A549 (cell line): ENCODE measurements around the gene CSTF3. TPM values are rescaled to one million over a fixed set of nuclear protein-coding genes. Genes with fewer than 3 reads are reported as not detected.
A peak's percentile ranks its signal among the peaks of the same experiment; 100 is the strongest.

Source experiments
- ATAC-seq, 2 experiments: fragments of 200-7000 bp in 1 of 2; fragments of >200 bp in 1 of 2; cut with Nextera tagmentation in 1 of 2; cut with Tn5 transposase in 1 of 2; 3 replicates each; pipeline versions ENCODE4 v1.8.0 to v1.9.1; 2018 to 2020; ENCODE audit warnings: mild to moderate bottlenecking in 1 of 2, moderate library complexity in 1 of 2
- CTCF ChIA-PET: fragments of 300-600 bp; sonication (Branson Sonifier 250); formaldehyde crosslinking; extraction: SDS; loops from one replicate; lab custom pipeline; 2021; ENCODE audit warnings: antibody characterized with exemption, inconsistent platforms; lab: Yijun Ruan, JAX
- POLR2A ChIA-PET: fragments of 350-600 bp; formaldehyde crosslinking; extraction: SDS; loops from one replicate; lab custom pipeline; 2021; ENCODE audit warnings: antibody characterized with exemption, inconsistent platforms; lab: Yijun Ruan, JAX
- DNase-seq, 2 experiments: peaks; one replicate each; pipeline versions ENCODE4 v3.0.0 to v3.0.0-alpha.2; 2011 to 2016; ENCODE audit warnings: low read depth in 1 of 2, low spot score in 1 of 2
- FAIRE-seq: peaks from 2 replicates; lab custom pipeline; 2011; peaks lifted over from hg19 to GRCh38; lab: Jason Lieb, UNC
- H3K27ac ChIP-seq, 2 experiments: fragments of >200 bp; sonication (Bioruptor Twin); formaldehyde crosslinking; 3 replicates each; pipeline ENCODE4 v1.5.1; 2016 to 2017
- H3K4me1 ChIP-seq: fragments of >200 bp; sonication (Bioruptor Twin); formaldehyde crosslinking; 3 replicates; pipeline ENCODE4 v1.6.1; 2016
- H3K4me2 ChIP-seq: fragments of >200 bp; sonication (Bioruptor Twin); formaldehyde crosslinking; 3 replicates; pipeline ENCODE4 v1.6.1; 2016
- H3K4me3 ChIP-seq: fragments of >200 bp; sonication (Bioruptor Twin); formaldehyde crosslinking; 3 replicates; pipeline ENCODE4 v1.5.1; 2016
- H3K9me3 ChIP-seq: fragments of >200 bp; sonication (Bioruptor Twin); formaldehyde crosslinking; 3 replicates; pipeline ENCODE4 v1.6.1; 2016
- BHLHE40 ChIP-seq: IDR thresholded peaks from 2 replicates; pipeline ENCODE4 v1.6.1; 2012; ENCODE audit warnings: low read depth, low read length, inconsistent platforms
- CHD4 ChIP-seq: fragments of 200-600 bp; sonication (generic); IDR thresholded peaks from 2 replicates; pipeline ENCODE4 v1.6.1; 2016; ENCODE audit warnings: antibody characterized with exemption, mild to moderate bottlenecking, borderline replicate concordance
- EHF ChIP-seq: fragments of 250-450 bp; sonication (Bioruptor Pico); IDR thresholded peaks from 2 replicates; pipeline ENCODE4 v1.5.0; 2020; ENCODE audit warnings: mild to moderate bottlenecking
- EHMT2 ChIP-seq: fragments of 200-600 bp; sonication (generic); IDR thresholded peaks from 2 replicates; pipeline ENCODE4 v1.6.1; 2016; ENCODE audit warnings: antibody characterized with exemption, low read depth, mild to moderate bottlenecking, moderate library complexity
- EP300 ChIP-seq, 2 experiments: fragments of >200 bp; sonication (Bioruptor Twin); formaldehyde crosslinking; IDR thresholded peaks; 2 replicates in 1 of 2; 3 replicates in 1 of 2; pipeline ENCODE4 v1.6.1; 2016 to 2017
- ESRRA ChIP-seq: fragments of 150-350 bp; IDR thresholded peaks from 2 replicates; pipeline ENCODE4 v1.6.1; 2014; ENCODE audit warnings: mild to moderate bottlenecking, low read length, borderline replicate concordance
- FOSB ChIP-seq: fragments of 250-450 bp; sonication (Bioruptor Pico); IDR thresholded peaks from 2 replicates; pipeline ENCODE4 v1.5.0; 2020; ENCODE audit warnings: mild to moderate bottlenecking, moderate library complexity
- GATA3 ChIP-seq: IDR thresholded peaks from 2 replicates; pipeline ENCODE4 v1.6.1; 2012; ENCODE audit warnings: borderline replicate concordance
- JUNB ChIP-seq: fragments of >200 bp; sonication (Bioruptor Twin); formaldehyde crosslinking; IDR thresholded peaks from 2 replicates; pipeline ENCODE4 v1.6.1; 2016
- KDM1A ChIP-seq: fragments of 200-600 bp; sonication (generic); IDR thresholded peaks from 2 replicates; pipeline ENCODE4 v1.6.1; 2016; ENCODE audit warnings: low read depth, mild to moderate bottlenecking
- KDM5A ChIP-seq: fragments of 200-600 bp; sonication (generic); IDR thresholded peaks from 2 replicates; pipeline ENCODE4 v1.6.1; 2016; ENCODE audit warnings: antibody characterized with exemption, mild to moderate bottlenecking
- MAFK ChIP-seq: fragments of 450-650 bp; IDR thresholded peaks from 2 replicates; pipeline ENCODE4 v1.6.1; 2014; ENCODE audit not compliant: partially characterized antibody
- MYC ChIP-seq: IDR thresholded peaks from 2 replicates; pipeline ENCODE4 v1.6.1; 2012; ENCODE audit warnings: mild to moderate bottlenecking, inconsistent platforms, low read length, improper control_type of control experiment, borderline replicate concordance
- NPAS2 ChIP-seq: fragments of 250-450 bp; sonication (Bioruptor Pico); IDR thresholded peaks from 2 replicates; pipeline ENCODE4 v1.8.0; 2022; ENCODE audit warnings: mild to moderate bottlenecking, moderate library complexity, borderline replicate concordance
- PHF8 ChIP-seq: fragments of 200-600 bp; sonication (generic); IDR thresholded peaks from 2 replicates; pipeline ENCODE4 v1.6.1; 2016; ENCODE audit warnings: low read depth, mild to moderate bottlenecking, antibody characterized with exemption, moderate library complexity, borderline replicate concordance
- POLR2A ChIP-seq: IDR thresholded peaks from 2 replicates; pipeline ENCODE4 v1.6.1; 2012; ENCODE audit warnings: mild to moderate bottlenecking, low read length
- RFX5 ChIP-seq: fragments of 450-650 bp; IDR thresholded peaks from 2 replicates; pipeline ENCODE4 v1.7.1; 2014; ENCODE audit warnings: antibody characterized with exemption, mild to moderate bottlenecking, moderate library complexity
- ZC3H11A ChIP-seq: fragments of 450-650 bp; IDR thresholded peaks from 2 replicates; pipeline ENCODE4 v1.6.1; 2014; ENCODE audit warnings: antibody characterized with exemption, mild to moderate bottlenecking
- ZFP36 ChIP-seq: fragments of 450-650 bp; IDR thresholded peaks from 2 replicates; pipeline ENCODE4 v1.6.1; 2014; ENCODE audit warnings: borderline replicate concordance; ENCODE audit not compliant: partially characterized antibody
- WGBS: methylation state at CpG from one replicate; pipeline ENCODE4 v1.1.6; 2017; ENCODE audit errors: missing lambda C conversion rate; 5-methylcytosine and 5-hydroxymethylcytosine counted together
- polyA minus RNA-seq: library from RNA; depleted of rRNA, polyadenylated mRNA; stranded (reverse); fragments of >200 nt; gene quantifications from 2 replicates; pipeline ENCODE4 v1.2.3, GENCODE V29; 2011; rRNA and poly(A)+ RNA removed
- polyA plus RNA-seq, 4 experiments: library from polyadenylated mRNA; depleted of rRNA in 3 of 4; stranded (reverse); fragments of >200 nt; fragmentation: RNase III in 1 of 4; extraction: RNeasy Plus Mini Kit Qiagen cat#74134 plus additional on column Dnase treatment in 1 of 4; gene quantifications; 2 replicates in 3 of 4; 3 replicates in 1 of 4; pipeline ENCODE4 v1.2.3, GENCODE V29; 2011 to 2017
- TF ChIP-seq, protein P1 (sequence below): IDR thresholded peaks from 2 replicates; pipeline ENCODE4 v1.6.1; 2012
- TF ChIP-seq, protein P2 (sequence below): IDR thresholded peaks from 2 replicates; pipeline ENCODE4 v1.6.1; 2012
- TF ChIP-seq, protein P3 (sequence below): IDR thresholded peaks from 2 replicates; pipeline ENCODE4 v1.6.1; 2012; ENCODE audit warnings: low read depth, borderline replicate concordance
- TF ChIP-seq, protein P4 (sequence below): fragments of 250-450 bp; sonication (Bioruptor Pico); IDR thresholded peaks from 2 replicates; pipeline ENCODE4 v1.5.0; 2021; ENCODE audit warnings: mild to moderate bottlenecking, moderate library complexity, borderline replicate concordance
- TF ChIP-seq, protein P5 (sequence below): fragments of 250-450 bp; sonication (Bioruptor Pico); IDR thresholded peaks from 2 replicates; pipeline ENCODE4 v1.5.0; 2020; ENCODE audit warnings: low read depth, mild to moderate bottlenecking, moderate library complexity
- TF ChIP-seq, protein P6 (sequence below): fragments of 150-350 bp; IDR thresholded peaks from 2 replicates; pipeline ENCODE4 v1.6.1; 2014; ENCODE audit warnings: low read depth, mild to moderate bottlenecking, low read length
- TF ChIP-seq, protein P7 (sequence below): fragments of 200-600 bp; sonication (generic); IDR thresholded peaks from 2 replicates; pipeline ENCODE4 v1.6.1; 2016; ENCODE audit warnings: antibody characterized with exemption, mild to moderate bottlenecking, moderate library complexity

Gene CSTF3
- polyA plus RNA-seq (2011; rRNA removed) (41.4 and 53.9 TPM in 2 replicates), polyA plus RNA-seq (2017; fragmentation: RNase III; extraction: RNeasy Plus Mini Kit Qiagen cat#74134 plus additional on column Dnase treatment) (53.2 to 67.5 TPM (median 57.1 TPM) in 3 replicates), polyA minus RNA-seq (51.9 and 53.2 TPM in 2 replicates)
- 16.2 and 18.5 TPM in 2 replicates for polyA plus RNA-seq (2012; cell fraction: cytosol; rRNA removed)
- polyA plus RNA-seq (2012; cell fraction: nucleus; rRNA removed), result 14.6 and 27.3 TPM in 2 replicates

DNA sequence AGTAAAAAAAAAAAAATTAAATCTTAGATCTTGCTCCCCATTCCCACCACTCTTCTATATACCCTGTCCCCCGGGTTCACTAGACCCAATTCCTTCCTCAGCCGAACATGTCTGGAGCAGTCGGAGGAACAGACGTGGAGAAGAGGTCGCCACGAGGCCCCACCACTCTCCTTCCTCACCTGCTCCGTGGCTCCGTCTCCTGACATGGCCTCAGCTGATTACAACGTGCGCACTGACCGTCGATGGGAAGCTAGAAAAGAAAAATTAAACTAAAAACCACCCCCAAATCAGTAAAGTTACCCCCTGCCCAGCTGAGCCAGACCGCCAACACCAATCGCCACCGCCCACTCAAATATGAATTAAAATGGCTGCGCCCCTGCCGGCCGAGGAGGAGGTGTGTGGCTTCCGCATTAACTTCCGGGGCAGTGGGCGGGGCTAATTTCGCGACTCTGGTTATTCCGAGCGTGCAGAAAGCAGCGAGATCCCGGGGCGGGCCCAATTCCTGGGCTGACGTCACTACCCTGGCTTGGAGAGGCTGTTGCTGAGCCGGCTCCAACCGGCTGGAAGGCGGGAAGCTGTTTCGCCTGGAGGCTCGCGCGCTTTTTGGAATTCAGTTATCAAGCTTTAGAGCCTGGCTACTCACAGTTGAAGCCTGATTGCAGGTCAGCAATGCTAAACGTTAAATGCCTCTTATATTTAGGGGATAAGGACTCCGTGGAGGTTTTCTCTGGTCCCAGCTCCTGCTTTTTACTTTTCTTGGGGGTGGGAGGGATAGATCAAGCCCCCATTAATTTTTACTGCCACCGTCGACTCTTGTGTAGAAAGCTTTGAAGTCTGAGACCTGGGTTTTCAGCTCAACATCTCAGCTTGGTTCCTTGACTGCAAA lies at the start of gene CSTF3:
TSS of gene CSTF3 (minus strand) at position 361 of the 886 bp plus-strand sequence. CDS start at position 206, 155 bp downstream.
- ChIA-PET CTCF (interaction anchor here (0.7 to 2.0 kb wide), 10 partner anchors 12 to 527 kb away, joined by 3 to 10 read pairs (median 3); no protein-coding TSS in a partner anchor), POLR2A (interaction anchor here (0.6 to 1.0 kb wide), 6 partner anchors 106 to 575 kb away, joined by 3 to 10 read pairs (median 3); partner anchors contain the start of gene CD59)
- FAIRE-seq (no peak), DNase-seq (peak; percentile 92 to 99), ATAC-seq (peak; percentile 97 to 98)
- Histone ChIP-seq H3K27ac (peak within 1 kb of the TSS; percentile 85 to 87), H3K4me1 (peaks cover 36% of the 10 kb centered on the region), H3K4me2 (peak within 1 kb of the TSS; percentile 87), H3K4me3 (peak within 1 kb of the TSS; percentile 77), H3K9me3 (no peaks in the 10 kb centered on the region)
- WGBS, result 3% methylated on average over 38 of the region's 40 CpGs
- TF ChIP-seq, protein P1, sequence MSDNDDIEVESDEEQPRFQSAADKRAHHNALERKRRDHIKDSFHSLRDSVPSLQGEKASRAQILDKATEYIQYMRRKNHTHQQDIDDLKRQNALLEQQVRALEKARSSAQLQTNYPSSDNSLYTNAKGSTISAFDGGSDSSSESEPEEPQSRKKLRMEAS, result peak; percentile 97
- TF ChIP-seq, protein P2, sequence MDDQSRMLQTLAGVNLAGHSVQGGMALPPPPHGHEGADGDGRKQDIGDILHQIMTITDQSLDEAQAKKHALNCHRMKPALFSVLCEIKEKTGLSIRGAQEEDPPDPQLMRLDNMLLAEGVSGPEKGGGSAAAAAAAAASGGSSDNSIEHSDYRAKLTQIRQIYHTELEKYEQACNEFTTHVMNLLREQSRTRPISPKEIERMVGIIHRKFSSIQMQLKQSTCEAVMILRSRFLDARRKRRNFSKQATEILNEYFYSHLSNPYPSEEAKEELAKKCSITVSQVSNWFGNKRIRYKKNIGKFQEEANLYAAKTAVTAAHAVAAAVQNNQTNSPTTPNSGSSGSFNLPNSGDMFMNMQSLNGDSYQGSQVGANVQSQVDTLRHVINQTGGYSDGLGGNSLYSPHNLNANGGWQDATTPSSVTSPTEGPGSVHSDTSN, result no peak
- no peak for TF ChIP-seq JUNB
- no peak for TF ChIP-seq CHD4
- no peak for TF ChIP-seq EP300 (IDR thresholded peaks at IDR 0.05)
- no peak for TF ChIP-seq BHLHE40
- peak; percentile 45; the same call in 1 of the 2 replicates for TF ChIP-seq GATA3
- TF ChIP-seq, protein P3, sequence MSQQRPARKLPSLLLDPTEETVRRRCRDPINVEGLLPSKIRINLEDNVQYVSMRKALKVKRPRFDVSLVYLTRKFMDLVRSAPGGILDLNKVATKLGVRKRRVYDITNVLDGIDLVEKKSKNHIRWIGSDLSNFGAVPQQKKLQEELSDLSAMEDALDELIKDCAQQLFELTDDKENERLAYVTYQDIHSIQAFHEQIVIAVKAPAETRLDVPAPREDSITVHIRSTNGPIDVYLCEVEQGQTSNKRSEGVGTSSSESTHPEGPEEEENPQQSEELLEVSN, result peak; percentile 99
- 0 out of 2 replicates have a peak, but pooled peaks have one; percentile 35 for TF ChIP-seq RFX5
- TF ChIP-seq NPAS2, result no peak
- peak; percentile 94 for TF ChIP-seq EHF (CRISPR knock-in tag)
- no peak for TF ChIP-seq ESRRA
- peak; percentile 80; the same call in 1 of the 2 replicates for TF ChIP-seq MYC
- no peak for TF ChIP-seq MAFK
- no peak for TF ChIP-seq KDM1A
- no peak for TF ChIP-seq FOSB (CRISPR knock-in tag)
- TF ChIP-seq ZC3H11A, result no peak
- no peak for TF ChIP-seq ZFP36
- TF ChIP-seq POLR2A, result peak; percentile 43
- peak; percentile 83 for TF ChIP-seq PHF8
- TF ChIP-seq, protein P4, sequence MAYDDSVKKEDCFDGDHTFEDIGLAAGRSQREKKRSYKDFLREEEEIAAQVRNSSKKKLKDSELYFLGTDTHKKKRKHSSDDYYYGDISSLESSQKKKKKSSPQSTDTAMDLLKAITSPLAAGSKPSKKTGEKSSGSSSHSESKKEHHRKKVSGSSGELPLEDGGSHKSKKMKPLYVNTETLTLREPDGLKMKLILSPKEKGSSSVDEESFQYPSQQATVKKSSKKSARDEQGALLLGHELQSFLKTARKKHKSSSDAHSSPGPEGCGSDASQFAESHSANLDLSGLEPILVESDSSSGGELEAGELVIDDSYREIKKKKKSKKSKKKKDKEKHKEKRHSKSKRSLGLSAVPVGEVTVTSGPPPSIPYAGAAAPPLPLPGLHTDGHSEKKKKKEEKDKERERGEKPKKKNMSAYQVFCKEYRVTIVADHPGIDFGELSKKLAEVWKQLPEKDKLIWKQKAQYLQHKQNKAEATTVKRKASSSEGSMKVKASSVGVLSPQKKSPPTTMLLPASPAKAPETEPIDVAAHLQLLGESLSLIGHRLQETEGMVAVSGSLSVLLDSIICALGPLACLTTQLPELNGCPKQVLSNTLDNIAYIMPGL (CRISPR knock-in tag), result 0 out of 2 replicates have a peak, but pooled peaks have one; percentile 32
- TF ChIP-seq, protein P5, sequence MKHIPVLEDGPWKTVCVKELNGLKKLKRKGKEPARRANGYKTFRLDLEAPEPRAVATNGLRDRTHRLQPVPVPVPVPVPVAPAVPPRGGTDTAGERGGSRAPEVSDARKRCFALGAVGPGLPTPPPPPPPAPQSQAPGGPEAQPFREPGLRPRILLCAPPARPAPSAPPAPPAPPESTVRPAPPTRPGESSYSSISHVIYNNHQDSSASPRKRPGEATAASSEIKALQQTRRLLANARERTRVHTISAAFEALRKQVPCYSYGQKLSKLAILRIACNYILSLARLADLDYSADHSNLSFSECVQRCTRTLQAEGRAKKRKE (CRISPR knock-in tag), result peak; percentile 96
- no peak for TF ChIP-seq EHMT2
- TF ChIP-seq, protein P6, sequence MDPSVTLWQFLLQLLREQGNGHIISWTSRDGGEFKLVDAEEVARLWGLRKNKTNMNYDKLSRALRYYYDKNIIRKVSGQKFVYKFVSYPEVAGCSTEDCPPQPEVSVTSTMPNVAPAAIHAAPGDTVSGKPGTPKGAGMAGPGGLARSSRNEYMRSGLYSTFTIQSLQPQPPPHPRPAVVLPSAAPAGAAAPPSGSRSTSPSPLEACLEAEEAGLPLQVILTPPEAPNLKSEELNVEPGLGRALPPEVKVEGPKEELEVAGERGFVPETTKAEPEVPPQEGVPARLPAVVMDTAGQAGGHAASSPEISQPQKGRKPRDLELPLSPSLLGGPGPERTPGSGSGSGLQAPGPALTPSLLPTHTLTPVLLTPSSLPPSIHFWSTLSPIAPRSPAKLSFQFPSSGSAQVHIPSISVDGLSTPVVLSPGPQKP, result no peak
- TF ChIP-seq, protein P7, sequence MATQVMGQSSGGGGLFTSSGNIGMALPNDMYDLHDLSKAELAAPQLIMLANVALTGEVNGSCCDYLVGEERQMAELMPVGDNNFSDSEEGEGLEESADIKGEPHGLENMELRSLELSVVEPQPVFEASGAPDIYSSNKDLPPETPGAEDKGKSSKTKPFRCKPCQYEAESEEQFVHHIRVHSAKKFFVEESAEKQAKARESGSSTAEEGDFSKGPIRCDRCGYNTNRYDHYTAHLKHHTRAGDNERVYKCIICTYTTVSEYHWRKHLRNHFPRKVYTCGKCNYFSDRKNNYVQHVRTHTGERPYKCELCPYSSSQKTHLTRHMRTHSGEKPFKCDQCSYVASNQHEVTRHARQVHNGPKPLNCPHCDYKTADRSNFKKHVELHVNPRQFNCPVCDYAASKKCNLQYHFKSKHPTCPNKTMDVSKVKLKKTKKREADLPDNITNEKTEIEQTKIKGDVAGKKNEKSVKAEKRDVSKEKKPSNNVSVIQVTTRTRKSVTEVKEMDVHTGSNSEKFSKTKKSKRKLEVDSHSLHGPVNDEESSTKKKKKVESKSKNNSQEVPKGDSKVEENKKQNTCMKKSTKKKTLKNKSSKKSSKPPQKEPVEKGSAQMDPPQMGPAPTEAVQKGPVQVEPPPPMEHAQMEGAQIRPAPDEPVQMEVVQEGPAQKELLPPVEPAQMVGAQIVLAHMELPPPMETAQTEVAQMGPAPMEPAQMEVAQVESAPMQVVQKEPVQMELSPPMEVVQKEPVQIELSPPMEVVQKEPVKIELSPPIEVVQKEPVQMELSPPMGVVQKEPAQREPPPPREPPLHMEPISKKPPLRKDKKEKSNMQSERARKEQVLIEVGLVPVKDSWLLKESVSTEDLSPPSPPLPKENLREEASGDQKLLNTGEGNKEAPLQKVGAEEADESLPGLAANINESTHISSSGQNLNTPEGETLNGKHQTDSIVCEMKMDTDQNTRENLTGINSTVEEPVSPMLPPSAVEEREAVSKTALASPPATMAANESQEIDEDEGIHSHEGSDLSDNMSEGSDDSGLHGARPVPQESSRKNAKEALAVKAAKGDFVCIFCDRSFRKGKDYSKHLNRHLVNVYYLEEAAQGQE, result peak; percentile 64
- peak; percentile 56; the same call in 1 of the 2 replicates for TF ChIP-seq KDM5A
